HepG2 (cell line): ENCODE measurements around the gene OR2B3. TPM values are rescaled to one million over a fixed set of nuclear protein-coding genes. Genes with fewer than 3 reads are reported as not detected.

ENCODE experiments used
- FOXO1 ChIP-seq: sonication (generic); formaldehyde crosslinking; IDR thresholded peaks from 2 replicates; pipeline ENCODE4 v1.4.0; 2020; ENCODE audit warnings: missing genetic modification reagents
- KDM5B ChIP-seq: sonication (generic); formaldehyde crosslinking; IDR thresholded peaks from 2 replicates; pipeline ENCODE4 v1.4.0; 2020; ENCODE audit warnings: missing genetic modification reagents, mild to moderate bottlenecking, borderline replicate concordance
- MEIS1 ChIP-seq: sonication (generic); formaldehyde crosslinking; IDR thresholded peaks from 2 replicates; pipeline ENCODE4 v1.9.0; 2021; ENCODE audit warnings: mild to moderate bottlenecking, missing genetic modification reagents, moderate library complexity, borderline replicate concordance
- MTF1 ChIP-seq: sonication (generic); formaldehyde crosslinking; IDR thresholded peaks from 2 replicates; pipeline ENCODE4 v1.5.0; 2020; ENCODE audit warnings: missing genetic modification reagents
- NR1H2 ChIP-seq: sonication (generic); formaldehyde crosslinking; IDR thresholded peaks from 2 replicates; pipeline ENCODE4 v1.8.1; 2022; ENCODE audit warnings: low read depth, missing genetic modification reagents, borderline replicate concordance
- PATZ1 ChIP-seq: sonication (generic); formaldehyde crosslinking; IDR thresholded peaks from 2 replicates; pipeline ENCODE4 v1.4.0; 2020; ENCODE audit warnings: missing genetic modification reagents
- PAWR ChIP-seq: sonication (generic); formaldehyde crosslinking; IDR thresholded peaks from 2 replicates; pipeline ENCODE4 v1.4.0; 2020; ENCODE audit warnings: missing genetic modification reagents, mild to moderate bottlenecking, borderline replicate concordance
- RXRA ChIP-seq: sonication (generic); formaldehyde crosslinking; IDR thresholded peaks from 2 replicates; pipeline ENCODE4 v1.5.1; 2020; ENCODE audit warnings: missing genetic modification reagents
- TEAD2 ChIP-seq: sonication (generic); formaldehyde crosslinking; IDR thresholded peaks from 2 replicates; pipeline ENCODE4 v1.9.0; 2021; ENCODE audit warnings: missing genetic modification reagents
- ZNF142 ChIP-seq: sonication (generic); formaldehyde crosslinking; IDR thresholded peaks from 2 replicates; pipeline ENCODE4 v1.4.0; 2020; ENCODE audit warnings: missing genetic modification reagents
- ZNF280D ChIP-seq: sonication (generic); formaldehyde crosslinking; IDR thresholded peaks from 2 replicates; pipeline ENCODE4 v1.5.1; 2020; ENCODE audit warnings: mild to moderate bottlenecking, missing genetic modification reagents
- ZZZ3 ChIP-seq: sonication (generic); formaldehyde crosslinking; IDR thresholded peaks from 2 replicates; pipeline ENCODE4 v1.4.0; 2020; ENCODE audit warnings: missing genetic modification reagents, mild to moderate bottlenecking, borderline replicate concordance
- polyA plus RNA-seq, 8 experiments: library from polyadenylated mRNA; depleted of rRNA in 3 of 8; stranded (reverse) in 7 of 8; unstranded in 1 of 8; fragments of >200 nt; fragmentation: Illumina TruSeq in 4 of 8; extraction: Trizol in 4 of 8; gene quantifications; 2 replicates each; pipeline versions ENCODE4 v1.2.1 to v1.2.3, GENCODE V29; 2011 to 2016; ENCODE audit warnings: low read depth in 4 of 8, missing spikeins in 1 of 8, mixed read lengths in 1 of 8; ENCODE audit not compliant: insufficient read depth in 1 of 8
- total RNA-seq, 5 experiments: library from RNA; depleted of rRNA; stranded (reverse); fragments of >200 nt; fragmentation: Illumina TruSeq; extraction: Trizol; gene quantifications; 2 replicates each; pipeline ENCODE4 v1.2.3, GENCODE V29; 2016; ENCODE audit warnings: low read depth in 1 of 5
- TF ChIP-seq, protein P1 (sequence below): sonication (generic); formaldehyde crosslinking; IDR thresholded peaks from 2 replicates; pipeline ENCODE4 v1.4.0; 2020; ENCODE audit warnings: missing genetic modification reagents, low read depth, mild to moderate bottlenecking, borderline replicate concordance
- TF ChIP-seq, protein P2 (sequence below): sonication (generic); formaldehyde crosslinking; conservative IDR thresholded peaks from 2 replicates; pipeline ENCODE4 v1.8.0; 2022; ENCODE audit warnings: low read depth, missing genetic modification reagents

OR2B3 gene
- total and polyA plus RNA-seq, 2 of the 13 experiments (the other 11 are each of a cell fraction or from before 2014, with no cell fraction given) = not detected

- no peak for TF ChIP-seq ZNF142 (CRISPR knock-in tag)
- no peak for TF ChIP-seq TEAD2
- TF ChIP-seq MTF1 (CRISPR knock-in tag) = no peak
- TF ChIP-seq, protein P1, sequence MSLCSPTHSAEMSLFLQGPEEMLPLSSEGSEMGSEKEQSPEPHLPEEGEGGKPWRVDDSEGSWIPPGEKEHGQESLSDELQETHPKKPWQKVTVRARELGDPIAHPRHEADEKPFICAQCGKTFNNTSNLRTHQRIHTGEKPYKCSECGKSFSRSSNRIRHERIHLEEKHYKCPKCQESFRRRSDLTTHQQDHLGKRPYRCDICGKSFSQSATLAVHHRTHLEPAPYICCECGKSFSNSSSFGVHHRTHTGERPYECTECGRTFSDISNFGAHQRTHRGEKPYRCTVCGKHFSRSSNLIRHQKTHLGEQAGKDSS (CRISPR knock-in tag) = no peak
- TF ChIP-seq, protein P2, sequence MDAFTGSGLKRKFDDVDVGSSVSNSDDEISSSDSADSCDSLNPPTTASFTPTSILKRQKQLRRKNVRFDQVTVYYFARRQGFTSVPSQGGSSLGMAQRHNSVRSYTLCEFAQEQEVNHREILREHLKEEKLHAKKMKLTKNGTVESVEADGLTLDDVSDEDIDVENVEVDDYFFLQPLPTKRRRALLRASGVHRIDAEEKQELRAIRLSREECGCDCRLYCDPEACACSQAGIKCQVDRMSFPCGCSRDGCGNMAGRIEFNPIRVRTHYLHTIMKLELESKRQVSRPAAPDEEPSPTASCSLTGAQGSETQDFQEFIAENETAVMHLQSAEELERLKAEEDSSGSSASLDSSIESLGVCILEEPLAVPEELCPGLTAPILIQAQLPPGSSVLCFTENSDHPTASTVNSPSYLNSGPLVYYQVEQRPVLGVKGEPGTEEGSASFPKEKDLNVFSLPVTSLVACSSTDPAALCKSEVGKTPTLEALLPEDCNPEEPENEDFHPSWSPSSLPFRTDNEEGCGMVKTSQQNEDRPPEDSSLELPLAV = no peak
- TF ChIP-seq RXRA (CRISPR knock-in tag) = no peak
- TF ChIP-seq ZZZ3 = no peak
- no peak for TF ChIP-seq KDM5B (CRISPR knock-in tag)
- no peak for TF ChIP-seq NR1H2 (CRISPR knock-in tag)
- TF ChIP-seq FOXO1 (CRISPR knock-in tag) = no peak
- TF ChIP-seq PAWR (CRISPR knock-in tag) = no peak
- no peak for TF ChIP-seq MEIS1 (CRISPR knock-in tag)
- TF ChIP-seq ZNF280D = no peak
- TF ChIP-seq PATZ1 (CRISPR knock-in tag) = no peak
Observed at GRCh38 chr6:29045075-29045474, 42.0 kb downstream of the OR2B3 start, which contains the start of gene OR2W1 (continued).
